ENCODE results near the gene ALKBH3. TPM values are rescaled to one million over a fixed set of nuclear protein-coding genes. Genes with fewer than 3 reads are reported as not detected.

The ALKBH3 gene
- total RNA-seq, 1 donor from 2014 or later, result 40.5 TPM

DNA sequence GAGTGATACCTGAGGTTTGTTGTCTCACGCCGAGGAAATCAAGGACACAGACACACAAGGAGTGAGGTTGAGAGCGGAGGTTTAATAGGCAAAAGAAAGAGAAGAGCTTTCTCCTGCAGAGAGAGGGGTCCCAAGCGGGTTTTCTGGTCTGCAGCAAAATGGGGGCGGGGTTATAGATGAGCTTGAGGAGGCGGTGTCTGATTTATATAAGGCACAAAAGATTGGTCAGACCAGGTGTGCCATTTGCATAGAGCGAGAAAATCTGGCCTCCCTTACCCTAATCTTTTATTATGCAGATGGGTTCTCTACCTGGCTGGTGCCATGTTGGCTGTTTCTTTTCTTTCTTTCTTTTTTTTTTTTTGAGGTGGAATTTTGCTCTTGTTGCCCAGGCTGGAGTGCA is 73.6 kb downstream of the ALKBH3 start:
- ChIA-PET CTCF (no interaction called here), POLR2A (no interaction called here)
- TF ChIP-seq, protein P1, sequence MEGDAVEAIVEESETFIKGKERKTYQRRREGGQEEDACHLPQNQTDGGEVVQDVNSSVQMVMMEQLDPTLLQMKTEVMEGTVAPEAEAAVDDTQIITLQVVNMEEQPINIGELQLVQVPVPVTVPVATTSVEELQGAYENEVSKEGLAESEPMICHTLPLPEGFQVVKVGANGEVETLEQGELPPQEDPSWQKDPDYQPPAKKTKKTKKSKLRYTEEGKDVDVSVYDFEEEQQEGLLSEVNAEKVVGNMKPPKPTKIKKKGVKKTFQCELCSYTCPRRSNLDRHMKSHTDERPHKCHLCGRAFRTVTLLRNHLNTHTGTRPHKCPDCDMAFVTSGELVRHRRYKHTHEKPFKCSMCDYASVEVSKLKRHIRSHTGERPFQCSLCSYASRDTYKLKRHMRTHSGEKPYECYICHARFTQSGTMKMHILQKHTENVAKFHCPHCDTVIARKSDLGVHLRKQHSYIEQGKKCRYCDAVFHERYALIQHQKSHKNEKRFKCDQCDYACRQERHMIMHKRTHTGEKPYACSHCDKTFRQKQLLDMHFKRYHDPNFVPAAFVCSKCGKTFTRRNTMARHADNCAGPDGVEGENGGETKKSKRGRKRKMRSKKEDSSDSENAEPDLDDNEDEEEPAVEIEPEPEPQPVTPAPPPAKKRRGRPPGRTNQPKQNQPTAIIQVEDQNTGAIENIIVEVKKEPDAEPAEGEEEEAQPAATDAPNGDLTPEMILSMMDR (IDR thresholded peaks at IDR 0.05), result no peak
- H3K4me1 Mint-ChIP-seq, result no peaks in the 10 kb centered on the region
- no peak overlapping the region for H3K4me3 Mint-ChIP-seq
- no peaks in the 10 kb centered on the region for H3K9me3 Mint-ChIP-seq
- intact Hi-C loops (cut with micrococcal nuclease), result no loop called here
- no peak for ATAC-seq (ENCODE audit: low read depth)
- DNase-seq, result no peak
- peaks cover 11% of the 10 kb centered on the region for H3K27me3 Mint-ChIP-seq
- no peak overlapping the region for H3K27ac Mint-ChIP-seq
- no peaks in the 10 kb centered on the region for H3K36me3 Mint-ChIP-seq (ENCODE audit: low read depth)

DNA sequence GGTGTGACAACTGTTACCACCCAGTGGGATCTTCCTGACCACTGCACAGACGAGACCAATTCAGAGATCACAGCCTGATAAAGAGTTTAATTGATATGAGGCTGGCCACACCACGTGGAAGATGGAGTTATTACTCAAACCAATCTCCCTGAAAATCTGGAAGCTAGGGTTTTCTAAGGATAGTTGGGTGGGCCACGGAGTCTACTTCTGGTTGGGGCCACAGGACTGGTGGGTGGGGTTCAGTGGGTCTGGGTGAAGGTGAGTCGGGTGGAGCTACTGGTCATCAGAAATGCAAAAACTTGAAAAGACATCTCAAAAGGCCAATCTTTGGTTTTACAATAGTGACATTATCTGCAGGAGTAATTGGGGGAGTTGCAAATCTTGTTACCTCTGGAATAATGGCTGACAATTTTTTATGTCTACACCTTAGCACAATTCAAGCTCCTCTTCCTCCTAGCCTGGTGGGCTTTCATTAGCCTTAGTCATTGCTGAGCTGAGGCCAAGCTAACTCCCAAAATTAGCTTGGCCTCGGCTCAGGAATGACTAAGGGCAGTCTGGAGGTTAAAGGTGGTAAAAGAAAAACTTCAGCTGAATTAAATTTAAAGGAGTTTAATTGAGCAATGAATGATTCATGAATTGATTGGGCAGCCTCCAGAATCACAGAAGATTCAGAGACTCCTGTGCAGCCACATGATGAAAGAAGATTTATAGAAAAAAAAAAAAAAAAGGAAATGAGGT is 74.9 kb downstream of the ALKBH3 start:
- Mint-ChIP-seq H3K9me3 (no peaks in the 10 kb centered on the region), H3K36me3 (ENCODE audit: low read depth) (no peaks in the 10 kb centered on the region), H3K4me1 (no peaks in the 10 kb centered on the region), H3K4me3 (no peak overlapping the region), H3K27me3 (peaks cover 3% of the 10 kb centered on the region), H3K27ac (no peak overlapping the region)
- CTCF ChIA-PET, result no interaction called here
- DNase-seq (no peak), ATAC-seq (ENCODE audit: low read depth) (no peak)
- POLR2A ChIA-PET, result no interaction called here
- intact Hi-C loops (cut with micrococcal nuclease), result no loop called here
- TF ChIP-seq, protein P1 (IDR thresholded peaks at IDR 0.05), result no peak

DNA sequence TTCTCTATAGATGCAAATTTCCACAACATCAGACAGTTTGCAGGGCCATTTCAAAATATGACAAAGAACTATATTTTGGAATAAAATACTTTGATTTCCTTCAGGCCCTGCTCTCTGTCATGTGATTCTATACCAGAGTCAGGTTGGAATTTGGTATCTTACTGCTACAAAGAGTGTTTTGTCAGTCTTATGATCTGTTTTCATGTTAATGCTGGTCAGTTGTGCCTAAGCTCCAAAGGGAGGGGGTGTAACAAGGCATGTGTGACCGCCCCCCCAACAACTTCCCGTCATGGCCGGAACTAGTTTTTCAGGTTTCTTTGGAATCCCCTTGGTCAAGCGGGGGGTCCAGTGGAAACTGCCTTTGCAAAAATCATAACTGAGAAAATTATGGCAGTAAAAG is 76.9 kb downstream of the ALKBH3 start:
- ChIA-PET POLR2A (no interaction called here), CTCF (no interaction called here)
- H3K9me3 Mint-ChIP-seq, result no peaks in the 10 kb centered on the region
- no peaks in the 10 kb centered on the region for H3K36me3 Mint-ChIP-seq (ENCODE audit: low read depth)
- intact Hi-C loops (cut with micrococcal nuclease), result no loop called here
- H3K4me3 Mint-ChIP-seq, result no peak overlapping the region
- no peak for ATAC-seq (ENCODE audit: low read depth)
- H3K27ac Mint-ChIP-seq, result no peak overlapping the region
- H3K4me1 Mint-ChIP-seq, result no peaks in the 10 kb centered on the region
- TF ChIP-seq, protein P1 (IDR thresholded peaks at IDR 0.05), result no peak
- no peak for DNase-seq
- peaks cover 12% of the 10 kb centered on the region for H3K27me3 Mint-ChIP-seq

DNA sequence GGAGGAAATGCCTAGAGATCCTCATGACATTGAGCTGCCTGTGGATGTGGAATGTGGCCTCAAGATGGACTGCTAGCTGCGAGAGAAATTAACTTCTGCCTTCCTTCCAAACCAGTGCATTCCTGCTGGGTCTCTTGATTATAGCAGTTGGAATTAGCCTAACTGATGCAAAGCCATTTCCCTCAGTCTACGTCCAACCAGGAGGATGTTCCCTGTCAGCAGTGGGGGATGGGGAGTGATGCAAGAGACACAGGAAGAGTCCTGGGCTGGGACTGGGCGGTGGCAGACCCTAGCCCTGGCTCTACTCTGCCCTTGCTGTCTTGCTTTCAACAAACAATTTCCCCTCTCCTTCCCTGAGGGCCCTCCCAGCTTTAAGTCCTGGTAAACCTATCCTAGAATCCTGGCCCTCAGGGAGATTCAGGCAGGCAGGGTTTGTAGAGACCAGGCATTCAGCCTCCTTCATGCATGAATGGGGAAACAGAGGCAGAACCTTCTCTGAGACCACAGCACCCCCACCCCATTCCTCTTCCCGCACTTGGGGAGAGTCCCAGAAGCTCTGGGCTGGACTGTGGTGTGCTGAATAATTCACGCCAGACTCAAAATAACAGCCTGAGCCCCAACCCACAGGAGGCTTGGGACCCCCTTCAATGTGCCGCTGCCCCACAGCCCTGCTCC is 78.8 kb downstream of the ALKBH3 start:
- POLR2A ChIA-PET, result no interaction called here
- no peak overlapping the region for H3K4me3 Mint-ChIP-seq

More for the DNA sequence above, 78.8 kb downstream of the ALKBH3 start:
- Mint-ChIP-seq H3K4me1 (no peaks in the 10 kb centered on the region), H3K27me3 (peaks cover 15% of the 10 kb centered on the region), H3K36me3 (ENCODE audit: low read depth) (no peaks in the 10 kb centered on the region), H3K27ac (no peak overlapping the region), H3K9me3 (no peaks in the 10 kb centered on the region)
- TF ChIP-seq, protein P1 (IDR thresholded peaks at IDR 0.05), result no peak
- ATAC-seq (ENCODE audit: low read depth) (no peak), DNase-seq (no peak)
- intact Hi-C loops (cut with micrococcal nuclease), result no loop called here
- CTCF ChIA-PET, result no interaction called here

Data from activated B cell treated with CpG ODN at 0.5 μM for 24 hours (primary cell).